ENCODE data around the gene DIP2C. TPM values are rescaled to one million over a fixed set of nuclear protein-coding genes. Genes with fewer than 3 reads are reported as not detected.

The DIP2C gene
- total RNA-seq, 4 donors from 2014 or later = 2.4 to 14.9 (median 6.1) TPM

DNA sequence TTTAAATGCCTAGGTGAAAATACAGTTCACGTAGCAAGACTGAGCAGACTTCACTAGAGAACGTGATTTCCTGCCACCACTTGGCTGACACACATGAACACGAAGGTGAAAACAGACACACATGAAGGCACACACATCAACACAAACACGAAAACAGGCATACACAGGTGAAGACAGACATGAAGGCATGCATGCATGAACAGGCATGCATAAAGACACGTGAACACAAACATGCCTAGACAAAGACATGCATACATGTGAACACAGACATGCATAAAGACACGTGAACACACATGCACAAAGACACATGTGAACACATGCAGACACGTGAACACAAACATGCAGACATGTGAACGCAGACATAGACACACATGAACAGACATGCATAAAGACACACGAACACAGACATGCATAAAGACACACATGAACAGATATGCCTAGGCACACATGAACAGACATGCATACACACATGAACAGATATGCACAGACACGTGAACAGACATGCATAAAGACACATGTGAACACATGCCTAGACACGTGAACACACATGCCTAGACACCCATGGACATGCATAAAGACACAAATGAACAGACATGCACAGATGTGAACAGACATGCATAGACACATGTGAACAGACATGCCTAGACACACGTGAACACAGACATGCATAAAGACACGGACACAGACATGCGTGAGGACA lies 311.1 kb downstream of the DIP2C start:
- intact Hi-C loops (cut with DNase I) = no loop called here
- Histone ChIP-seq H3K4me3 (no peak overlapping the region), H3K4me1 (peaks cover 0 to 6% (median 4%) of the 10 kb centered on the region in 3 donors), H3K27ac (no peak overlapping the region), H3K9me3 (no peaks in the 10 kb centered on the region), H3K27me3 (no peaks in the 10 kb centered on the region), H3K36me3 (peaks cover 0 to 70% (median 0%) of the 10 kb centered on the region in 3 donors)
- TF ChIP-seq, protein P1, sequence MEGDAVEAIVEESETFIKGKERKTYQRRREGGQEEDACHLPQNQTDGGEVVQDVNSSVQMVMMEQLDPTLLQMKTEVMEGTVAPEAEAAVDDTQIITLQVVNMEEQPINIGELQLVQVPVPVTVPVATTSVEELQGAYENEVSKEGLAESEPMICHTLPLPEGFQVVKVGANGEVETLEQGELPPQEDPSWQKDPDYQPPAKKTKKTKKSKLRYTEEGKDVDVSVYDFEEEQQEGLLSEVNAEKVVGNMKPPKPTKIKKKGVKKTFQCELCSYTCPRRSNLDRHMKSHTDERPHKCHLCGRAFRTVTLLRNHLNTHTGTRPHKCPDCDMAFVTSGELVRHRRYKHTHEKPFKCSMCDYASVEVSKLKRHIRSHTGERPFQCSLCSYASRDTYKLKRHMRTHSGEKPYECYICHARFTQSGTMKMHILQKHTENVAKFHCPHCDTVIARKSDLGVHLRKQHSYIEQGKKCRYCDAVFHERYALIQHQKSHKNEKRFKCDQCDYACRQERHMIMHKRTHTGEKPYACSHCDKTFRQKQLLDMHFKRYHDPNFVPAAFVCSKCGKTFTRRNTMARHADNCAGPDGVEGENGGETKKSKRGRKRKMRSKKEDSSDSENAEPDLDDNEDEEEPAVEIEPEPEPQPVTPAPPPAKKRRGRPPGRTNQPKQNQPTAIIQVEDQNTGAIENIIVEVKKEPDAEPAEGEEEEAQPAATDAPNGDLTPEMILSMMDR (IDR thresholded peaks at IDR 0.05) = no peak
- no peak for TF ChIP-seq POLR2A (IDR thresholded peaks at IDR 0.05)
- no peak for DNase-seq
- WGBS, 2 donors = 88 to 91% methylated on average over 14 of the region's 14 CpGs

DNA sequence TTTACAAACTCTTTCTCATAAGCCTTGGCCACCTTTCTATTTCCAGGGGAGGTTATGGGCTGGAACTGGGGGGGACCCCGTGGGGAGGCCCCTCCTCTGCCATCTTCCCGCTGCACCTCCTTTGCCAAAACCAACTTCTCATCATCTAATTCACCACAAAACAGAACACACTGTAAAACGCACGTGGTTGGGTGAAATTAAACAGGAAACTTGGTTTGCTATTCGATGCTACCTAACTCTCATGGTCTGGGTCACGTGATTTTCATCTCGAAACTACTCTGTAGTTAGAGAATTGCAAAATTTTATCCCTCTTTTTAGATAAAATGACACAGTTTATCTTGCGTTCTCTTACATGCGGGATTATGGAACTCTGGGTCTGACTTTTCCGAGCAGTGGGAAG lies 312.2 kb downstream of the DIP2C start:
- intact Hi-C loops (cut with DNase I) = no loop called here
- no peaks in the 10 kb centered on the region for H3K9me3 ChIP-seq
- no peak overlapping the region for H3K4me3 ChIP-seq
- TF ChIP-seq POLR2A (IDR thresholded peaks at IDR 0.05) = no peak
- TF ChIP-seq, protein P1 (IDR thresholded peaks at IDR 0.05) = no peak
- H3K4me1 ChIP-seq = peaks cover 0 to 8% (median 5%) of the 10 kb centered on the region in 3 donors
- WGBS, 2 donors = 81 to 85% methylated on average over 9 to 10 of the region's 10 CpGs
- H3K36me3 ChIP-seq = peaks cover 0 to 59% (median 0%) of the 10 kb centered on the region in 3 donors
- no peaks in the 10 kb centered on the region for H3K27me3 ChIP-seq
- no peak for DNase-seq
- no peak overlapping the region for H3K27ac ChIP-seq

DNA sequence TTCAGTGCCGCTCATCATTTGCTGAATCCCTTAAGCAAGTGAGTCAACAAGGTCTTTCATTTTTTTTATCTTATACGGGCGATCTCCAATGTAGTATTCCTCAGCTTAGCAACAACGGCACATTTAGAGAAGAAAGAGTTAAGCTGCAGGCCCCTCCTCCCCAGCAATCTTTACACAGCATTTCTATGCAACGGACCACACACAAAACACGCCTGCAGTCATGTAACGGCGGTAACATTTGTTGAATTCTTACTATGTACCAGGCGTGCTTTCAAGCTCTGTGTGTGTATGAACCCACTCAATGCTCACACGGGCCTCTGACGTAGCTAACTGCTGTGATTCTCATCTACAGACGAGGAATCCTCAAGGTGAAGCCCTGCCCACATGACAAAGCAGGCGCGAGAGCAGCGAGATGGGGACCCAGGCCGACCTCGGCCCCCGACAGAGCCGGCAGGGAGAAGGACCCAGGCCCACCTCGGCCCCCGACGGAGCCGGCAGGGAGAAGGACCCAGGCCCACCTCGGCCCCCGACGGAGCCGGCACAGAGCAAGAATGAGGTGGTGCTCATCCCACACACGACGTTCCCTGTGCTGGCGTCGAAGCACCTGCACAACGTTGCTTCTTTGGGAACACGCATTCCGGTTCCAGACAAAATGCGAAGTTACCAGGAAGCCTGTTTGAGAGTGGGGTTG lies 313.5 kb downstream of the DIP2C start:
- no peak overlapping the region for H3K4me3 ChIP-seq
- WGBS, 2 donors = 87 to 92% methylated on average over 9 to 29 of the region's 35 CpGs
- no peak for TF ChIP-seq POLR2A (IDR thresholded peaks at IDR 0.05)
- TF ChIP-seq, protein P1 (IDR thresholded peaks at IDR 0.05) = no peak
- peaks cover 0 to 8% (median 5%) of the 10 kb centered on the region in 3 donors for H3K4me1 ChIP-seq
- H3K27ac ChIP-seq = no peak overlapping the region
- no peaks in the 10 kb centered on the region for H3K9me3 ChIP-seq
- no peaks in the 10 kb centered on the region for H3K27me3 ChIP-seq
- no peak for DNase-seq
- H3K36me3 ChIP-seq = peaks cover 0 to 46% (median 0%) of the 10 kb centered on the region in 3 donors
- intact Hi-C loops (cut with DNase I) = no loop called here

- no peak overlapping the region for H3K4me3 ChIP-seq
- TF ChIP-seq POLR2A (IDR thresholded peaks at IDR 0.05) = no peak
- TF ChIP-seq, protein P1 (IDR thresholded peaks at IDR 0.05) = no peak
- WGBS, 2 donors = 89 to 92% methylated on average over 3 of the region's 3 CpGs
- DNase-seq = no peak
- no peak overlapping the region for H3K27ac ChIP-seq
- H3K9me3 ChIP-seq = no peaks in the 10 kb centered on the region
- intact Hi-C loops (cut with DNase I) = no loop called here
- peaks cover 0 to 30% (median 0%) of the 10 kb centered on the region in 3 donors for H3K36me3 ChIP-seq
- peaks cover 0 to 11% (median 5%) of the 10 kb centered on the region in 3 donors for H3K4me1 ChIP-seq
- no peaks in the 10 kb centered on the region for H3K27me3 ChIP-seq
Observed at GRCh38 chr10:374354-374753, 315.1 kb downstream of the DIP2C start.
